ENCODE measurements around the gene WDR33. TPM values are rescaled to one million over a fixed set of nuclear protein-coding genes. Genes with fewer than 3 reads are reported as not detected.

Gene WDR33
- total RNA-seq = 10 to 100 TPM; 58.7 to 69.0 TPM

DNA sequence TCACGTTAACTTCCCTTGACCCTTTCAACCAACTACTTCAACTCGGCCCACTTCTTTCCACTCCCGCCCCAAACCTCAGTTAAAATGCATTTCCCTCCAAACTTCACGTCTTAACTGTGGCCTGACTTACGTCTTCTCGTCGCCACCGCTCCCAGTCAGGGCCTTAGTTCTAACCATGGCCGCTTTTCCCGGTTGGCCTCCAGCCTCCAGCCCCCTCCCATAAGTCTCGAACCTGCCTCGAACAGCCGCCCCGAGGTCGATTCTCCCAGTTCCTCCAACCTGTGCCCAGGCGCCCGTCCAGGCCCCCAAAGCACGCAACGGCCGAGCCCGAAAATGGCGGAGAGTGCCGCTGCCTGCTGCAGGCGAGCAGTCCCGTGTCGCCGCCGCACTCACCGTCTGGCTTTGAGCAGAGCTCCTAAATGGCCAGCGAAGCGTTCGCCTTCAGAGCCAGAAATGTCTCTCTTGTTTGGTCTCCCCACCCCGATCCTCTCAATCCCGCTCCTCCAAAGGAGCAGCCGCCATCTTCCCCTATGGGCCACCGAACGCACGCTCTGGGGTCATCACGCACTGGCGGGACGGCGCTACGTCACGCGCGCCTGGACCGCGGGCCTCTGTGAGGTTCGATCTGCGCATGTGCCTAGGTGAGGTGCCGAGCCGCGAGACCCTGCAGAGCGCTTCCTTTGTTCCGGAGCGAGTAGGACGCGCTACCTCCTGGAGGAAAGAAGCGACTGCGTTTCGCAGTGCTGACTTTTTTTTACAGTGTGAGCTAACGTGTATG is at the start of gene WDR33:
Gene WDR33, minus strand, starts transcription at position 553 of the 778 bp plus-strand sequence. CDS start 40,190 bp downstream, outside the sequence.
- Mint-ChIP-seq H3K4me3 (peak within 1 kb of the TSS; percentile 86), H3K4me1 (peaks cover 45% of the 10 kb centered on the region), H3K27ac (peak within 1 kb of the TSS; percentile 98), H3K9me3 (no peaks in the 10 kb centered on the region), H3K27me3 (no peaks in the 10 kb centered on the region), H3K36me3 (ENCODE audit: low read depth) (peaks cover 20% of the 10 kb centered on the region)
- CTCF ChIA-PET = interaction anchor here (0.7 to 1.7 kb wide), 2 partner anchors 10 to 280 kb away, joined by 3 to 7 read pairs; no protein-coding TSS in a partner anchor
- POLR2A ChIA-PET = interaction anchor here (0.6 kb wide), 1 partner anchor 106 kb away, joined by 4 read pairs; no protein-coding TSS in a partner anchor
- DNase-seq = peak; percentile 96

GRCh38 chr2:127860130-127860529 is 49.2 kb upstream of the WDR33 start:
- DNase-seq = no peak
- peaks cover 19% of the 10 kb centered on the region for H3K36me3 Mint-ChIP-seq (ENCODE audit: low read depth)
- no peak overlapping the region for H3K27ac Mint-ChIP-seq
- POLR2A ChIA-PET = interaction anchor here (0.7 kb wide), 1 partner anchor 119 kb away, joined by 4 read pairs; no protein-coding TSS in a partner anchor
- no peak overlapping the region for H3K4me3 Mint-ChIP-seq
- CTCF ChIA-PET = interaction anchor here (1.0 to 1.1 kb wide), 2 partner anchors 18 to 20 kb away, joined by 3 read pairs; no protein-coding TSS in a partner anchor
- peaks cover 28% of the 10 kb centered on the region for H3K4me1 Mint-ChIP-seq
- H3K9me3 Mint-ChIP-seq = no peaks in the 10 kb centered on the region
- H3K27me3 Mint-ChIP-seq = no peaks in the 10 kb centered on the region

- Mint-ChIP-seq H3K9me3 (no peaks in the 10 kb centered on the region), H3K27ac (peak overlapping the region; percentile 77), H3K4me3 (peak overlapping the region; percentile 62), H3K36me3 (ENCODE audit: low read depth) (peaks cover 17% of the 10 kb centered on the region), H3K4me1 (peaks cover 32% of the 10 kb centered on the region), H3K27me3 (no peaks in the 10 kb centered on the region)
- ChIA-PET CTCF (interaction anchor here (1.0 kb wide), 1 partner anchor 20 kb away, joined by 3 read pairs; no protein-coding TSS in a partner anchor), POLR2A (interaction anchor here (0.7 kb wide), 1 partner anchor 118 kb away, joined by 4 read pairs; no protein-coding TSS in a partner anchor)
- peak; percentile 72 for DNase-seq
These were observed 48.7 kb upstream of the WDR33 start for GRCh38 chr2:127859712-127860085.

DNA sequence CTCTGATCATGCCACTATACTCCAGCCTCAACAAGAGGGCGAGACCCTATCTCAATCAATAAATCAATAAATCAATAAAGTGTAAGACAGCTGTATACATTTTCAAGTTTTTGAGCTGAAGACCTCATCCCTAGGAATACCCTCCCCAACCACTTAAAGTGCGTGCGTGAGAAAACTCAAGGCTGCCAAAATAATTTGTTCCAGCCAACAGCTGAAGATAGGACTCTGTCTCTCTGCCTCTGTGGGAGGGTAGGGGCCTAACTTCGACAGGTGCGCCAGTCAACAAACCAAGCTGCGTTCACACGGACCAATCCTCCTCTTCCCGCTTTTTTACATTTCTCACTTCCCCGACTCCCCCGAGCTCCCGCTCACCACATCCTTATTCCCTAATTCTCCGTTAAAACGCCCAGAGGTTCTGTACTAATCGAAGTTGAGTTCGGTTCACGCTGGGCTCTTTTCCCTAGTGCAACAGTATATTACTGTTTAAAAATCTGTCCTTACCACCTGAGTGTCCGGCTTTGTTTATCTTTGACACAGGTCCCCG is 46.4 kb upstream of the WDR33 start:
- H3K9me3 Mint-ChIP-seq = no peaks in the 10 kb centered on the region
- peak; percentile 22 for DNase-seq
- POLR2A ChIA-PET = no interaction called here
- CTCF ChIA-PET = interaction anchor here (0.8 to 2.2 kb wide), 6 partner anchors 10 to 236 kb away, joined by 3 to 5 read pairs (median 4); no protein-coding TSS in a partner anchor
- peak overlapping the region; percentile 90 for H3K4me3 Mint-ChIP-seq
- H3K4me1 Mint-ChIP-seq = peaks cover 48% of the 10 kb centered on the region
- peaks cover 16% of the 10 kb centered on the region for H3K36me3 Mint-ChIP-seq (ENCODE audit: low read depth)
- H3K27ac Mint-ChIP-seq = peak overlapping the region; percentile 88
- H3K27me3 Mint-ChIP-seq = no peaks in the 10 kb centered on the region

GRCh38 chr2:127853671-127854070 is 42.7 kb upstream of the WDR33 start:
- Mint-ChIP-seq H3K27ac (peak overlapping the region; percentile 3), H3K4me1 (peaks cover 48% of the 10 kb centered on the region), H3K9me3 (no peaks in the 10 kb centered on the region), H3K27me3 (no peaks in the 10 kb centered on the region), H3K36me3 (ENCODE audit: low read depth) (peaks cover 47% of the 10 kb centered on the region), H3K4me3 (no peak overlapping the region)
- ChIA-PET POLR2A (no interaction called here), CTCF (interaction anchor here (0.6 to 1.1 kb wide), 3 partner anchors 66 to 375 kb away, joined by 3 to 4 read pairs (median 3); no protein-coding TSS in a partner anchor)
- no peak for DNase-seq

- POLR2A ChIA-PET = no interaction called here
- no peak overlapping the region for H3K27ac Mint-ChIP-seq
These were observed 41.4 kb upstream of the WDR33 start for GRCh38 chr2:127852388-127852787.

GRCh38 chr2:127847931-127848330 is 37.0 kb upstream of the WDR33 start:
- no peak overlapping the region for H3K4me3 Mint-ChIP-seq
- POLR2A ChIA-PET = no interaction called here
- no peak overlapping the region for H3K27ac Mint-ChIP-seq
- CTCF ChIA-PET = interaction anchor here (1.0 kb wide), 1 partner anchor 11 kb away, joined by 3 read pairs; no protein-coding TSS in a partner anchor
- no peaks in the 10 kb centered on the region for H3K9me3 Mint-ChIP-seq
- H3K4me1 Mint-ChIP-seq = peaks cover 16% of the 10 kb centered on the region
- peaks cover 65% of the 10 kb centered on the region for H3K36me3 Mint-ChIP-seq (ENCODE audit: low read depth)
- H3K27me3 Mint-ChIP-seq = no peaks in the 10 kb centered on the region
- no peak for DNase-seq

More at GRCh38 chr2:127852388-127852787, 41.4 kb upstream of the WDR33 start:
- CTCF ChIA-PET = interaction anchor here (0.9 to 2.1 kb wide), 2 partner anchors 11 to 274 kb away, joined by 3 to 5 read pairs; no protein-coding TSS in a partner anchor
- Mint-ChIP-seq H3K9me3 (no peaks in the 10 kb centered on the region), H3K36me3 (ENCODE audit: low read depth) (peaks cover 51% of the 10 kb centered on the region), H3K27me3 (no peaks in the 10 kb centered on the region), H3K4me1 (peaks cover 40% of the 10 kb centered on the region), H3K4me3 (no peak overlapping the region)
- DNase-seq = no peak

- Mint-ChIP-seq H3K4me3 (no peak overlapping the region), H3K36me3 (ENCODE audit: low read depth) (peaks cover 41% of the 10 kb centered on the region), H3K4me1 (peaks cover 17% of the 10 kb centered on the region), H3K9me3 (no peaks in the 10 kb centered on the region), H3K27me3 (no peaks in the 10 kb centered on the region), H3K27ac (no peak overlapping the region)
- ChIA-PET POLR2A (no interaction called here), CTCF (interaction anchor here (0.8 to 2.1 kb wide), 6 partner anchors 10 to 22 kb away, joined by 3 to 8 read pairs (median 4); partner anchors contain the start of gene POLR2D)
- no peak for DNase-seq
These were observed 34.0 kb upstream of the WDR33 start for GRCh38 chr2:127844973-127845372.

DNA sequence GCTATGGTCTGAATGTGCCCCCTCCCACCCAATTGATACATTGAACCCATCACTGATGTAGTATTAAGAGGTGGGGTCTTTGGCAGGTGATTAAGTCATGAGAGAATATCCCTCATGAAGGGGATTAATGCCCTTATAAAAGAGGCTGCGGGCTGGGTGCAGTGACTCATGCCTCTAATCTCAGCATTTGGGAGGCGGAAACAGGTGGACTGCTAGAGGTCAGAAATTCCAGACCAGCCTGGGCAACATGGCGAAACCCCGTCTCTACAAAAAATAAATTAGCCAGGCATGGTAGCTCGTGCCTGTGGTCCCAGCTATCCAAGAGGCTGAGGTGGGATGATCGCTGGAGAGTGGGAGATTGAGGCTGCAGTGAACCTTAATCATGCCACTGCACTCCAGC is 32.7 kb upstream of the WDR33 start:
- POLR2A ChIA-PET = no interaction called here
- Mint-ChIP-seq H3K27me3 (no peaks in the 10 kb centered on the region), H3K4me1 (peaks cover 9% of the 10 kb centered on the region), H3K27ac (no peak overlapping the region), H3K36me3 (ENCODE audit: low read depth) (peaks cover 29% of the 10 kb centered on the region), H3K9me3 (no peaks in the 10 kb centered on the region), H3K4me3 (no peak overlapping the region)
- no peak for DNase-seq
- CTCF ChIA-PET = interaction anchor here (0.7 to 1.4 kb wide), 3 partner anchors 13 to 89 kb away, joined by 3 to 4 read pairs (median 3); no protein-coding TSS in a partner anchor

DNA sequence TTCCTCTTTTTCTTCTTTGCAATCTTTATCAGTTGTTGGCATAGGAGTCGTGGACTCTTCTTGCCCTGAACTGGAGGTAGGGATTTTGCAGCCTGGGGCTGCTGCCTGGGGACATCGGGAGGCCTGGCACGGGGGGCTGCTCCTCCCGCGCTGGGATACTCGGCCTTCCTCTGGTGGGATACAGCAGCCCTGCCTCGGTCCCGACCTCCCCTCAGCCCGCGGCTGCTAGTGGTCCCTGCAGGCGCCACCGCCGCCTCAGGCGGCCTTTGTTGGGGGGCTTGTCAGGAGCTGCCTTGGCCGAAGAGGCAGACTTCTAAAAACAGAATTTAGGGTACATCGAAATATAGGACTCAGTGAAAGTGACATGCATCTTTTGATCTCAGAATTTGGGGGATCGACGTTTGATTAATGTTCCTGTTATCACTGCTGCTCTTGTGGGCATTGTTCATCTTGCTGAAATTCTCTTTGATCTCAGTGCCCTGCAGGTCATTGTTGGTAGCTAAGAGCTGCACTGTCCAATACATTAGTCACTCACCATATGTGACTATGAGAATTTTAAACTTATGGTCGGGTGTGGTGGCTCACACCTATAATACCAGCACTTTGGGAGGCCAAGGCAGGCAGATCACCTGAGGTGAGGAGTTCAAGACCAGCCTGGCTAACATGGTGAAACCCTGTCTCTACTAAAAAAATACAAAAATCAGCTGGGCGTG is 30.7 kb upstream of the WDR33 start:
- ChIA-PET CTCF (interaction anchor here (0.6 to 1.3 kb wide), 2 partner anchors 10 to 43 kb away, joined by 3 to 5 read pairs; no protein-coding TSS in a partner anchor), POLR2A (no interaction called here)
- Mint-ChIP-seq H3K4me1 (peaks cover 9% of the 10 kb centered on the region), H3K27ac (no peak overlapping the region), H3K9me3 (no peaks in the 10 kb centered on the region), H3K27me3 (no peaks in the 10 kb centered on the region), H3K4me3 (no peak overlapping the region), H3K36me3 (ENCODE audit: low read depth) (peaks cover 17% of the 10 kb centered on the region)
- DNase-seq = no peak

DNA sequence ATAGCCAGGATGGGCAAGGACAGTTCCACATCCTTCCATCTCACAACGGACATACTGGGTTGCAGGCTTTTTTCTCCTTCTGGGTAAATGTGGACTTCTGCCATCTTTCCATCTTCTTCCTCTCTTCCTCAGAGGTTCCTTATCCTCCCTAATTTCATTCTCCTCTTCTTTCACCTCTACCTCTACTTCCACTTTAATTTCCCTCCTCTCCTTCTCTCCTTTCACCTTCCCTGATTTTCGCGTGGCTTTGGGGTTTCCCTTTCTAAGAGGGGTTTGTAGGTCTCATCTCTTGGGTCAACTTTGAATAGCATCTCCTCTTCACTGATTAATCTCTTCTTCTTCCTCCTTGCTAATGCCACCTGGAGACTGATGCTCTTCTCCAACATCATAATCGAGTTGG is 29.9 kb upstream of the WDR33 start:
- no peaks in the 10 kb centered on the region for H3K9me3 Mint-ChIP-seq
- H3K4me3 Mint-ChIP-seq = no peak overlapping the region
- no peak overlapping the region for H3K27ac Mint-ChIP-seq
- H3K27me3 Mint-ChIP-seq = no peaks in the 10 kb centered on the region
- peaks cover 9% of the 10 kb centered on the region for H3K4me1 Mint-ChIP-seq
- ChIA-PET CTCF (interaction anchor here (0.6 kb wide), 1 partner anchor 42 kb away, joined by 3 read pairs; no protein-coding TSS in a partner anchor), POLR2A (no interaction called here)
- DNase-seq = no peak
- peaks cover 12% of the 10 kb centered on the region for H3K36me3 Mint-ChIP-seq (ENCODE audit: low read depth)

DNA sequence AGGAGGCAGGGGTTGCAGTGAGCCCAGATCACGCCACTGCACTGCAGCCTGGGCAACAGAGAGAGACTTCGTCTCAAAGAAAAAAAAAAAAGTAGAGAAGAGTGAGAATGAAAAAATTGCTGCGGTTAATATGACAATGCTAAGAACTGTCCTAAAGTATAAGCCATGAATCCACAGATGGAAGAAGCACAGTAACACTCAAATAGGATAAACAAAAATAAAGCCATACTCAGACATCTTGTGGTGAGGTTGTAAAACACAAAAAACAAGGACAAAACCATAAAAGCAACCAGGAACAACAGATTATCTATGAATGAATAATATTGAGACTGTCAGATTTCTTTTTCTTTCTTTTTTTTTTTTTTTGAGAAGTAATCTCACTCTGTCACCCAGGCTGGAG is 24.0 kb upstream of the WDR33 start:
- ChIA-PET CTCF (interaction anchor here (1.1 to 1.4 kb wide), 2 partner anchors 10 to 11 kb away, joined by 3 read pairs; no protein-coding TSS in a partner anchor), POLR2A (no interaction called here)
- no peak overlapping the region for H3K4me3 Mint-ChIP-seq
- H3K27ac Mint-ChIP-seq = no peak overlapping the region
- H3K27me3 Mint-ChIP-seq = peaks cover 2% of the 10 kb centered on the region
- no peak for DNase-seq
- peaks cover 12% of the 10 kb centered on the region for H3K4me1 Mint-ChIP-seq
- no peaks in the 10 kb centered on the region for H3K36me3 Mint-ChIP-seq (ENCODE audit: low read depth)
- H3K9me3 Mint-ChIP-seq = no peaks in the 10 kb centered on the region
